C4-2B (cell line): ENCODE data around the gene KDM4D.

ENCODE experiments used
- CTCF ChIP-seq: fragments of 450-650 bp; conservative IDR thresholded peaks from 2 replicates; pipeline ENCODE4 v1.5.1; 2017; ENCODE audit warnings: mild to moderate bottlenecking
- ZFX ChIP-seq: fragments of 450-650 bp; IDR thresholded peaks from 2 replicates; pipeline ENCODE4 v1.6.1; 2017

DNA sequence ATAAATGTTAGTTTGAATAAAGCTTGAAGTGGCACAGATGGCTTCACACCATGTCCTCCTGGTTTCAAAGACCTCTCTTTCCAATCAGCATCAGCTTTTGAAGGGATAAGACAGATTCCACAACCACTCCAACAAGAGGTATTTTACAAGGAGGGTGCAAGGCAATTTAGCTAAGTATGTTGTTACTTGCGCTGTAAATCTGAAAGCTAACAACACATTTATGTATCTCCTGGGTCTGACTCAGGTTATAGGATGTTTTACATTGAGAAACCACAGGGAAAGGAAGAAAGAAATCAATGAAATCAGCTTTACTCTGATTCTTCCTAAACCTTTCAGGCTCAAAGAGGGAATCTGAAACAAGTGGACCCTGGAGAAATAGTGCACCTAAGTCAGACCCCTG lies 12.3 kb upstream of the KDM4D start:
- TF ChIP-seq CTCF, result no peak
- no peak for TF ChIP-seq ZFX
